ENCODE measurements around the gene GAS7. TPM values are rescaled to one million over a fixed set of nuclear protein-coding genes. Genes with fewer than 3 reads are reported as not detected.

The GAS7 gene
- total RNA-seq, 3 donors from 2014 or later (not counting 1 experiment from before 2014, with no cell fraction given) = 70.7 to 89.1 (median 84.8) TPM

DNA sequence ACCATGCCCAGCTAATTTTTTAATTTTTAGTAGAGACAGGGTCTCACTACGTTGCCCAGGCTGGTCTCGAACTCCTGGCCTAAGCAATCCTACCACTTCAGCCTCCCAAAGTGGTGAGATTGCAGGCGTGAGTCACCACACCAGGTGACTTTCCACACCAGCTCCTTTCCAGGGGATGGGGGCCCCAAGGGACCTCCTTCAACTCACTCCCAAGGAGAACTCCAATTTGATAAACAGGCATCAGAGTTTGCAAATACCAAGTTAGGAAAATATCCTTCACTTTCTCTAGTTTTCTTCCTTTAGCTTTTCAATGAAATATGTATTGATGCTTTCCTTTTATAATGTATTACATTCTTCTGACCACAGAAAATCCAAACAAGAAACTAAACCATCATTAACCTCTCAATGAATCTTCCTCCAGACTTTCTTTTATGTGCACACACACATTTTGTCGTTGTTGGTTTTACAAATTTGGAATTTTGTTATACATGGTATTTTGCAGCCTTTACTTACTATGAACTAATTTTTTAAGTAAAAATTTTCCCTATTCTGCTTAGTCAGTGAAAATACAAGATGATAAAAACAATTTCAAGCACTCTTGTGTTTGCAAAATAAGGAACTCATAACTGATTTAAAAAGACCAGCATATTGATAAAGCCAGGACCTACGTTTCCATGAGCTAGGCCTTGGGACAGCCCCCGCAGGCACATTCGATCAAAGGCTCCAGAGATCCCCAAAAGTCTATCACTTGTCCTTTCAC, 32.0 kb downstream of the GAS7 start:
- H3K36me3 Mint-ChIP-seq = no peaks in the 10 kb centered on the region
- Histone ChIP-seq H3K27ac (ENCODE audit: low read length) (no peak overlapping the region), H3K4me1 (ENCODE audit: control insufficient read depth, insufficient read depth, low read length) (peaks cover 63% of the 10 kb centered on the region), H3K9me3 (ENCODE audit: control insufficient read depth, insufficient read depth, low read length) (no peaks in the 10 kb centered on the region), H3K4me3 (ENCODE audit: low read length) (no peak overlapping the region), H3K36me3 (ENCODE audit: control insufficient read depth, insufficient read depth, low read length) (no peaks in the 10 kb centered on the region), H3K27me3 (ENCODE audit: control insufficient read depth, insufficient read depth, low read length) (no peaks in the 10 kb centered on the region)
- H3K4me3 Mint-ChIP-seq = no peak overlapping the region
- H3K4me1 Mint-ChIP-seq = peaks cover 43 to 45% of the 10 kb centered on the region in 2 donors
- TF ChIP-seq, protein P1, sequence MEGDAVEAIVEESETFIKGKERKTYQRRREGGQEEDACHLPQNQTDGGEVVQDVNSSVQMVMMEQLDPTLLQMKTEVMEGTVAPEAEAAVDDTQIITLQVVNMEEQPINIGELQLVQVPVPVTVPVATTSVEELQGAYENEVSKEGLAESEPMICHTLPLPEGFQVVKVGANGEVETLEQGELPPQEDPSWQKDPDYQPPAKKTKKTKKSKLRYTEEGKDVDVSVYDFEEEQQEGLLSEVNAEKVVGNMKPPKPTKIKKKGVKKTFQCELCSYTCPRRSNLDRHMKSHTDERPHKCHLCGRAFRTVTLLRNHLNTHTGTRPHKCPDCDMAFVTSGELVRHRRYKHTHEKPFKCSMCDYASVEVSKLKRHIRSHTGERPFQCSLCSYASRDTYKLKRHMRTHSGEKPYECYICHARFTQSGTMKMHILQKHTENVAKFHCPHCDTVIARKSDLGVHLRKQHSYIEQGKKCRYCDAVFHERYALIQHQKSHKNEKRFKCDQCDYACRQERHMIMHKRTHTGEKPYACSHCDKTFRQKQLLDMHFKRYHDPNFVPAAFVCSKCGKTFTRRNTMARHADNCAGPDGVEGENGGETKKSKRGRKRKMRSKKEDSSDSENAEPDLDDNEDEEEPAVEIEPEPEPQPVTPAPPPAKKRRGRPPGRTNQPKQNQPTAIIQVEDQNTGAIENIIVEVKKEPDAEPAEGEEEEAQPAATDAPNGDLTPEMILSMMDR (IDR thresholded peaks at IDR 0.05) = no peak
- intact Hi-C loops (cut with micrococcal nuclease) = no loop called here
- DNase-seq (no peak), ATAC-seq (no peak)
- WGBS (ENCODE audit: insufficient coverage) = 90% methylated on average over 6 of the region's 7 CpGs
- H3K9me3 Mint-ChIP-seq = no peaks in the 10 kb centered on the region
- H3K27me3 Mint-ChIP-seq (ENCODE audit: low read depth in 2 of 2) = no peaks in the 10 kb centered on the region
- H3K27ac Mint-ChIP-seq = peak overlapping the region in 1 of 2 donors; percentile 90

GRCh38 chr17:10162096-10162495, 36.3 kb downstream of the GAS7 start:
- no peaks in the 10 kb centered on the region for H3K9me3 Mint-ChIP-seq
- intact Hi-C loops (cut with micrococcal nuclease) = no loop called here
- H3K27ac Mint-ChIP-seq = peak overlapping the region in 1 of 2 donors; percentile 47
- DNase-seq = peak in 1 of 2 donors; percentile 17
- 46% methylated on average over 4 of the region's 5 CpGs for WGBS (ENCODE audit: insufficient coverage)
- Histone ChIP-seq H3K36me3 (ENCODE audit: control insufficient read depth, insufficient read depth, low read length) (no peaks in the 10 kb centered on the region), H3K27ac (ENCODE audit: low read length) (no peak overlapping the region), H3K4me1 (ENCODE audit: control insufficient read depth, insufficient read depth, low read length) (peaks cover 35% of the 10 kb centered on the region), H3K4me3 (ENCODE audit: low read length) (no peak overlapping the region), H3K27me3 (ENCODE audit: control insufficient read depth, insufficient read depth, low read length) (no peaks in the 10 kb centered on the region), H3K9me3 (ENCODE audit: control insufficient read depth, insufficient read depth, low read length) (no peaks in the 10 kb centered on the region)
- H3K4me1 Mint-ChIP-seq = peaks cover 14 to 25% of the 10 kb centered on the region in 2 donors
- H3K27me3 Mint-ChIP-seq (ENCODE audit: low read depth in 2 of 2) = no peaks in the 10 kb centered on the region
- TF ChIP-seq, protein P1 (IDR thresholded peaks at IDR 0.05) = no peak
- ATAC-seq = peak in 2 of 3 donors; percentile 35 to 77
- H3K36me3 Mint-ChIP-seq = no peaks in the 10 kb centered on the region
- no peak overlapping the region for H3K4me3 Mint-ChIP-seq

GRCh38 chr17:10161386-10161785, 37.0 kb downstream of the GAS7 start:
- TF ChIP-seq, protein P1 (IDR thresholded peaks at IDR 0.05) = no peak
- Mint-ChIP-seq H3K4me3 (no peak overlapping the region), H3K27ac (peak overlapping the region; percentile 26 to 29), H3K27me3 (ENCODE audit: low read depth in 2 of 2) (no peaks in the 10 kb centered on the region), H3K4me1 (peaks cover 18 to 30% of the 10 kb centered on the region in 2 donors), H3K9me3 (no peaks in the 10 kb centered on the region), H3K36me3 (no peaks in the 10 kb centered on the region)
- DNase-seq = no peak
- Histone ChIP-seq H3K9me3 (ENCODE audit: control insufficient read depth, insufficient read depth, low read length) (no peaks in the 10 kb centered on the region), H3K4me3 (ENCODE audit: low read length) (no peak overlapping the region), H3K27ac (ENCODE audit: low read length) (no peak overlapping the region), H3K36me3 (ENCODE audit: control insufficient read depth, insufficient read depth, low read length) (no peaks in the 10 kb centered on the region), H3K27me3 (ENCODE audit: control insufficient read depth, insufficient read depth, low read length) (no peaks in the 10 kb centered on the region), H3K4me1 (ENCODE audit: control insufficient read depth, insufficient read depth, low read length) (peaks cover 36% of the 10 kb centered on the region)
- intact Hi-C loops (cut with micrococcal nuclease) = no loop called here
- WGBS (ENCODE audit: insufficient coverage) = 90% methylated on average over 5 of the region's 5 CpGs
- ATAC-seq = no peak

All from natural killer cell (primary cell).